Measurements from ENCODE around the gene MRNIP. TPM values are rescaled to one million over a fixed set of nuclear protein-coding genes. Genes with fewer than 3 reads are reported as not detected.

The MRNIP gene
- total RNA-seq, 2 experiments from 2014 or later: 20.2 to 21.4 TPM

DNA sequence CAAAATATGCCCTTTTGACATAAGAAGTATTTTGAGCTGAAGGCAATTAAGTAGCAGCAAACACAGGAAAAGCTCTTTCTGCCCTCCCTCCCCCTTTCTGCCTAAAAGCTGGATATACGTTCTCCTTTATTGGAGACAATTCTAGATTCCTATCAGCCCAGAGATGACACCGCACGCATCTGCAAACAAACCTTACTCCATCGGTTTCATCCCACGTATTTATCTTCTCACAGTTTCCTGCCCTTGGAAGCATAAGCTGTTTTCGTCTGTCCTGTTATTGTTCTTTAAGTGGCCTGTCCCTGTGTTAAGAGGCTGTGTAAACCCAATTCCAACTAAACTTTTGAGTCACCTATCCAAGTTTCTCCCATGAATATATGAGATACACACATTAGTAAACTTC, 37.2 kb upstream of the MRNIP start:
- Mint-ChIP-seq H3K36me3 (peaks cover 19% of the 10 kb centered on the region), H3K4me1 (no peaks in the 10 kb centered on the region), H3K4me3 (no peak overlapping the region), H3K27ac (no peak overlapping the region), H3K27me3 (no peaks in the 10 kb centered on the region), H3K9me3 (ENCODE audit: low read depth) (no peaks in the 10 kb centered on the region)
- CTCF ChIA-PET: interaction anchor here (0.7 kb wide), 1 partner anchor 100 kb away, joined by 3 read pairs; no protein-coding TSS in a partner anchor
- no peak for DNase-seq
- no peak for ATAC-seq

DNA sequence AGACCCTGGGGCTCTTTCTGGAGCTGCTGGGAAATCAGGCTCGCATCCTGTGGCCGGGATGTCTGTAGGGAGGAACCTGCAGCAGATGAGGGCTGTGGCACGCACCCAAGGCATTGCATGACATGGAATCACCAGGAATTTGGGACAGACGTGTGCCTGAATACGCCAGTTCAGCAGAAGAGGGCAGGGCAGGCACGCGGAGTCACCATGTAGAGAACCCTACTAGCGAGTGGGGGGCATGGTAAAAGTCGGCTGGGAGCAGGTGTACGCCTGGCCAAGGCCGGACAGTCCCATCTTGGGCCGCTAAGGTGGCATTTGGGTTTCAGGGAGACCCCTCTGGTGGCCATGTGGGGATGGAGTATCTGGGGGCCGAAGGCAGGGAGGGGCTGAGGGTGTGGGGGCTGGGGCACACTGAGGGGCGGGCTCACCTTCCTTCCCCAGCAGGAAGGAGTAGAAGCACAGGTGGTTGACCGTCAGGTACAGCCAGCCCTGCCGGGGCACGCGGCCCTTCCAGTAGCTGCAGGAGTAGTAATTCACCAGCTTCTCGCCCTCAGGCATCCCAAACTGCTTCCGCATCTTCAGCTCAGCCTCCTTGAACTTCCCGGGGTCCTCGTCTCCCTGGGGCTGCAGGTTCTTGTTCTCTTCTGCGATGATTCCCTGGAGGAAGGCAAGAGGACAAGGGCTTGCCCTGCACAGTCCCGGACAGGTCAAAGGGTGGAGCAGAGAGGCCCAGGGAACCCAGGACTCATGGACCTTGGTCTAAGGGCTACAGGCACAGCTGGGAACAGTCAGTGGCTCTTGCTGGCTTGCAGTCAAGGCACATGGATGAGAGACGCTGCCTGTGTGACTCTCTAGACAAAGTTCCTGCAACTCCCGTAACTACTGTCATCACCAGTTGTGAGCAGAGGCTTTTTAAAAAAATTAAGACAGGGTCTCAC, 35.6 kb upstream of the MRNIP start:
- CTCF ChIA-PET: no interaction called here
- Mint-ChIP-seq H3K9me3 (ENCODE audit: low read depth) (no peaks in the 10 kb centered on the region), H3K4me3 (no peak overlapping the region)

DNA sequence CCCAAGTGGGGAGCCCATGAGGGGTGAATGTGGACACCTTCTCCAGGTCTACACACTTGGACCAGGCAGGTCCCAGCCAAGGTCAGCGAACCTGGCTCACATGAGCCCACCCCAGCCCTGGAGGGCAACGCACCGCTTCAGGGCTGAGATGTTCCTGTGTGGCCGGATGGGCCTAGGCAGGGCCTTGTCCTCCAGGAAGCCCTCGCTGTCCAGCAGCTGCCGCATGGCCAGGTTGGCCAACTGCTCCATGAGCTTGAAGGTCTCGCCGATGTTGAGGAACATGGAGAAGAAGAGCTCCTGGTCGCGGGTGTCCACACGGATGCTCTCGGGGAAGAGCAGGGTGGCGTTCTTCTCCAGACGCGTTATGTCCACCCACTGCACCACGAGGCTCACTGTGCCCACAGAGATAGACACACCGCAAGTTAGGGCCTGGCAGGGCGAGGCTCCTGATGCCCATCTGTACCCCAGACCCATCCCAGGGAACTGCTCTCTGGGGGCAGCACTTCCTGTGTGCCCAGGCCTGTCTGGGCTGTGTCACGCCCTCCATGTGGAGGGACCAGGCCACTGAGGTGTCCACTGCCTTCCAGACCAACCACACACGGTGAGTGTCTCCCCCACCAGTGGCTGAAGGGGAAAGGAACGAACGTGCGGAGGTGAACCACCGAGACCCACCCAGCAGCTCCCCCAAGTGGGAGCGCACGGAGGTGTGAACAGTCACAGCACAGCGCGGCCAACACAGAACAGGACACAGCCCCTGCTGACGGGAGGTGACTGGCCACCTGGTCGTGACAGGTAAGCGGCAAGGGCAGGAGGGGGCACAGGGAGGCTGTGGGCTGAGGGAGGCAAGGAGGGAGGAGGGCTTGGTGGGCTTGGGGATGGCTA, 34.7 kb upstream of the MRNIP start:
- H3K9me3 Mint-ChIP-seq (ENCODE audit: low read depth): no peaks in the 10 kb centered on the region
- no peaks in the 10 kb centered on the region for H3K4me1 Mint-ChIP-seq
- peaks cover 20% of the 10 kb centered on the region for H3K36me3 Mint-ChIP-seq
- H3K4me3 Mint-ChIP-seq: no peak overlapping the region
- DNase-seq: no peak
- CTCF ChIA-PET: no interaction called here
- H3K27me3 Mint-ChIP-seq: no peaks in the 10 kb centered on the region
- ATAC-seq: no peak
- no peak overlapping the region for H3K27ac Mint-ChIP-seq

More for the DNA sequence above, 35.6 kb upstream of the MRNIP start:
- no peaks in the 10 kb centered on the region for H3K27me3 Mint-ChIP-seq
- H3K36me3 Mint-ChIP-seq: peaks cover 19% of the 10 kb centered on the region
- ATAC-seq: no peak
- H3K4me1 Mint-ChIP-seq: no peaks in the 10 kb centered on the region
- H3K27ac Mint-ChIP-seq: no peak overlapping the region
- no peak for DNase-seq

DNA sequence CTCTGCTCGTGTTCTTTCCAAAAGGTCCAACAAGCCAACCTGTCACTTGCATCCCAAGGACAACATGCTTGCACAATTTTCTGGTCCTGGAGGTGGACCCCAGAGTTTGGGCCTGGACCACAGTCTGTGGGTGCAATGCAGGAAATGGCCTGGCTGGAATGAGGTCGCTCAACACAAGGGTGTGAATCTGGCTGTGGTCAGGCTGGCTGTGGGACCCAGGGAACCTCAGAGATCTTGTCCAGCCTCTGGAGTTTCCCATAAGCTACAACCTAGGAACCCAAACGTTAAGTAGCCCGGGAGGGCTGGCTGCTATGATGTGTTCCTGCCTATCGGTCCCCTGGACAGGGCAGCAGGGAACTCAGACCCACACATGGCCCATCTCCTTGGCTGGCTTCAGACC, 33.6 kb upstream of the MRNIP start:
- DNase-seq: no peak
- Mint-ChIP-seq H3K27ac (no peak overlapping the region), H3K36me3 (peaks cover 24% of the 10 kb centered on the region), H3K9me3 (ENCODE audit: low read depth) (no peaks in the 10 kb centered on the region), H3K4me1 (no peaks in the 10 kb centered on the region), H3K4me3 (no peak overlapping the region), H3K27me3 (no peaks in the 10 kb centered on the region)
- ATAC-seq: no peak
- CTCF ChIA-PET: no interaction called here

DNA sequence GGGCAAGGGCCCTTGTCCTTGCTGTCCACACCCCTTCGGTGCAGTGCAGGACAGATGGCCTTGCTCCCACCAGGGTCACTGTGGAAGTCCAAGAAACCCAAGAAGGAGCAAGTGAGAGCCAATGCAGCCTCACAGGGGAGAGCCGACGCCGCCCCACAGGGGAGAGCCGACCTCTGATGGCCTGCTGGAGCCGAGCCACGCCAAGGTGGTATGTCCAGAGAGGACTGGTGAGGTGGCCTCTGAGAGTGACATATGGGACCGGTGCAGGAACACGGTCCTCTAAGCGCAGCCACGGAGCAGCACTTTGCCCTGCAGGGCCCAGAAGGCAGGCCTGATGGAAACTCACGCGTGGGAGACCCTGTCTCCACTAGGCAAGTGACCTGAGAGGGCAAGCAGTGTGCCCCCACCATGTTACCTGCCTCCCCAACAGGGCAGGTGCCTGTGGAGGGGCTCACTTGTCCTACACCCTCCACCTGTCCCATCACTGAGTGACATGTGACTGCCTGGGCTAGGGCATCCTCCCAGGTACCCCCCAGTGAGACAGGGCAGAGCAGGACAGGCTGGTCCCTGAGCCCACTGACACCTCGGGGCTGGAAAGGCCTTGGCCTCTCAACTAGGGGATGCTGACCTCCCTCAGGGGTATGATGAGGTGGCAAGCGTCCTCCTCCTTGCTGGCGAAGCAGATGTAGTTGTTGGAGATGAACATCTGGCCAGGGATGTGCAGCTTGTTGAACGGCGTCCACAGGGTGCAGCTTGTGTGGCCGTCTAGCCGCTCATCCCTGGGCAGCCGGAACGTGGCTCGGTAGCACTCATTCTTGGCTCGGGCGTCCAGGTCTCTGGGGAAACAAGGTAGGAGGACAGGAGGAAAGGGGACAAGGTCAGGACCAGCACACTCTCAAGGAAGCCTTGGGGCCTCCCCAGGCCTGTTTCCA, 32.4 kb upstream of the MRNIP start:
- no peaks in the 10 kb centered on the region for H3K27me3 Mint-ChIP-seq
- H3K36me3 Mint-ChIP-seq: peaks cover 34% of the 10 kb centered on the region
- no peak overlapping the region for H3K27ac Mint-ChIP-seq
- DNase-seq (no peak), ATAC-seq (no peak)
- CTCF ChIA-PET: no interaction called here
- H3K4me1 Mint-ChIP-seq: no peaks in the 10 kb centered on the region
- H3K4me3 Mint-ChIP-seq: no peak overlapping the region
- no peaks in the 10 kb centered on the region for H3K9me3 Mint-ChIP-seq (ENCODE audit: low read depth)

DNA sequence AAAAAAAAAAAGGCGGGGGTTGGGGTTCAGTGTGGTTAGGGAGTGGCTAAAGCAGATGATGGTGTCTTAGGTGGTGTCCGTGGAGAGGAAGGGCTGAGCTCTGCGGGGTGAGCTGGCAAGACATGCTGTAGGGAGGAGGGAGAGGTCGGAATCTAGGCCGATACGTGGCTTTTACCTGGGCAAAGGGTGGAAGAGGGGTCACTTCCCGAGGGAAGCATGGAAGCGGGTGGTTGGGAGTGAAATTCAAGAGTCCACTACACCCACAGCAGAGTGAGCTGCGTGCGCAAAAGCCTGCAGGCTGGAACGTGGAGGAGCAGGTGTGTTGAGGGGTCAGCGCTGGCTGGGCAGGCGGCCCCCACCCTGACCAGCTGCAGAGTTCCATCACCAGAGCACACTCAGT, 31.3 kb upstream of the MRNIP start:
- DNase-seq (no peak), ATAC-seq (no peak)
- CTCF ChIA-PET: no interaction called here
- Mint-ChIP-seq H3K4me1 (no peaks in the 10 kb centered on the region), H3K27ac (no peak overlapping the region), H3K27me3 (no peaks in the 10 kb centered on the region), H3K9me3 (ENCODE audit: low read depth) (no peaks in the 10 kb centered on the region), H3K4me3 (no peak overlapping the region), H3K36me3 (peaks cover 45% of the 10 kb centered on the region)

DNA sequence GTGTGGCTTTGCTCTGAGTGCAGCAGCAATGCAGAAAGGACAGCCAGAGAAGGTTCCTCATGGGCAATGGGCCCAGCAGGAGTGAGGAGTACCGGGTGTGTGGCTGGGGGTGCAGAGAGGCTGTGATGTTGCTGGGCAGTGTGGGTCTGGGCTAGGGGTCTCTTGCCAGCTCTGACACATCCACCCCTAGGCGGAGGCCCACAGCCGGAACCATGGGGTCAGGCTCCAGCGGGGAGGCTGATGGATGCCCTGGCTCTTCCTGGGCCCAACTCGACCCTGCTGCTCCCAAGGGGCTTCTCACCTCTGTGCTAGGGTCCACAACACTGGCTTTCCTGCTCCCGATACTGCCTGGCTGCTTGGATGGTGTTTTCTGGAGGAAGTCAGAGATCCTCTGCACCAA, 29.2 kb upstream of the MRNIP start:
- no peaks in the 10 kb centered on the region for H3K4me1 Mint-ChIP-seq
- CTCF ChIA-PET: no interaction called here
- no peak overlapping the region for H3K4me3 Mint-ChIP-seq
- ATAC-seq (no peak), DNase-seq (no peak)
- H3K27ac Mint-ChIP-seq: no peak overlapping the region
- peaks cover 2% of the 10 kb centered on the region for H3K9me3 Mint-ChIP-seq (ENCODE audit: low read depth)
- H3K27me3 Mint-ChIP-seq: no peaks in the 10 kb centered on the region
- H3K36me3 Mint-ChIP-seq: peaks cover 62% of the 10 kb centered on the region

DNA sequence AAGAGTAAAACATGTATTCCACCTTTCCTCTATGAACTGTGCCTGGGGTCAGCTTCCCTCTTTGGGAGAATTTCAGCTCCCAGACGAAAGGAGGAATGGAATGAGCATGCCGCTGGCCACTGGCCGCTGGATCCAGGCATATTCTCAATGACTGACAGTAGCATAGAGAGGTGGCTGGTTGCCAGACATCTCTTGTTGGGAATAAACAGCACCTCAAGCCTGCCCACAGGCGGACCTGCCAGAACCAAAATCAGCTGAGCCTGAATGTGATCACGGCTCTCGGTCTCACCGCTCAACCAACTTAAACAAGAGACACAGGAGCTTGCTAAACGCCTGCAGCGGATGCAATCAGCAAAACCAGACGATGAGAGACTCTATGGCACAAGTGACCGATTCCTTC, 28.5 kb upstream of the MRNIP start:
- peaks cover 69% of the 10 kb centered on the region for H3K36me3 Mint-ChIP-seq
- H3K27me3 Mint-ChIP-seq: no peaks in the 10 kb centered on the region
- CTCF ChIA-PET: no interaction called here
- no peak overlapping the region for H3K27ac Mint-ChIP-seq
- no peak overlapping the region for H3K4me3 Mint-ChIP-seq
- H3K9me3 Mint-ChIP-seq (ENCODE audit: low read depth): peaks cover 4% of the 10 kb centered on the region
- ATAC-seq (no peak), DNase-seq (no peak)
- H3K4me1 Mint-ChIP-seq: no peaks in the 10 kb centered on the region

DNA sequence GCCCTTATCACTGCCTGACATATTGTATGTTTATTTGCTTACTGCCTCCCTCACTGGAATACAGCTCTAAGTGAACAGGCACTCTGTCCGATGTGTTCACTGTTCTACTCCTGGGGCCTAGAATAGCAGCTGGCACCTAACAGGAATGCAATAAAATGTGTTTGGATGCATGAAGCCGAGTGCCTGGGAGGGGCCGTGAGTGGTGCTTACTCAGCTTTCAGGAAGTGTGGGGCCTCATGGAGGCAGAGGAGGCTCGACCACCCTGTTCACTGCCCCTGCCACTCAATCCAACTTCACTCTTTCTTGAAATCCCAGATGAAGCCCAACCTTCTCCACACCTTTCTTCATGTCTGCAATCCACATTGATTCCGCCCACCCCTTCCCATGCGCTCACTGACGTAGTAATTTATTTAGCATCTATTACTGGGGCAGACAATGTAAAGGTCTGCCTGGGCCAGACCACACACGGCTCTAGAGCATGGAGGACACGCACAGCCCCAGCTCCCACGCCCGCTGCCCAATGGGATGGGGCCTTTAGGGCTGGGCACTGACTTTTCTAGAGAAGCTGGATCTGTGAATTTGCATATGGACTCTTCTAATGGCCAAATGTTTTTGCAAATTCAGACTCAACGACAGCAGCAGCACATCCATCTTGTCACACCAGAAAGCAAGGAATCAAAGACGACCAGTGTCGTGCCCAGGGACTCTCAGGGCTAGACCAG, 27.7 kb upstream of the MRNIP start:
- no peak overlapping the region for H3K4me3 Mint-ChIP-seq
- ATAC-seq (no peak), DNase-seq (no peak)
- H3K27me3 Mint-ChIP-seq: no peaks in the 10 kb centered on the region
- H3K4me1 Mint-ChIP-seq: no peaks in the 10 kb centered on the region
- peaks cover 5% of the 10 kb centered on the region for H3K9me3 Mint-ChIP-seq (ENCODE audit: low read depth)
- peaks cover 71% of the 10 kb centered on the region for H3K36me3 Mint-ChIP-seq
- H3K27ac Mint-ChIP-seq: no peak overlapping the region
- CTCF ChIA-PET: no interaction called here

DNA sequence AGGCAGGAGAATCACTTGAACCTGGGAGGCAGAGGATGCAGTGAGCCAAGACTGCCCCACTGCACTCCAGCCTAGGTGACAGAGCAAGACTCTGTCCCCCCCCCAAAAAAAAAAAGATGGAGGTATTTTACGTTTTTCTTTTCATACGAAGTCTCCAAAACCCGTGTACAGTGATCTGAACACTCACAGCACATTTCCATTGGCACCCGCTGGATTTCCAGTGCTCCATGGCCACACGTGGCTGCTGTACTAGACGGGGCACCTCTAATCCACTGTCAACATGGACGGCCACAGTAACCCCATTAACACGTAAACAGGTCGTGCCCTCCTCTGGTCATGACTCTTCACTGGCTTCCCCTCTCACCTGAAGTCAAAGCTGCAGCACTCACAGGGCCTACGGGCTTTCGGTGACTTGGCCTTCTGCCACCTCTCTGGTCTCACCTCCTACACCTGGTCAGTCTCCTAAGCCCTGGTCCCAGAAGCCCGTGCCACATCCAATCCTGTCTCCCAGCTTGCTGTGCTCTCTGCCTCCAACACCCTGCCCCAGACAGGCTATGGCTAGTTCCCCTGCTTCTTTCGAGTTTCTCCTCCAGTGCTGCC, 27.0 kb upstream of the MRNIP start:
- ATAC-seq (no peak), DNase-seq (no peak)
- Mint-ChIP-seq H3K27me3 (no peaks in the 10 kb centered on the region), H3K4me1 (no peaks in the 10 kb centered on the region), H3K36me3 (peaks cover 74% of the 10 kb centered on the region), H3K27ac (no peak overlapping the region), H3K9me3 (ENCODE audit: low read depth) (peaks cover 5% of the 10 kb centered on the region), H3K4me3 (no peak overlapping the region)
- CTCF ChIA-PET: no interaction called here

DNA sequence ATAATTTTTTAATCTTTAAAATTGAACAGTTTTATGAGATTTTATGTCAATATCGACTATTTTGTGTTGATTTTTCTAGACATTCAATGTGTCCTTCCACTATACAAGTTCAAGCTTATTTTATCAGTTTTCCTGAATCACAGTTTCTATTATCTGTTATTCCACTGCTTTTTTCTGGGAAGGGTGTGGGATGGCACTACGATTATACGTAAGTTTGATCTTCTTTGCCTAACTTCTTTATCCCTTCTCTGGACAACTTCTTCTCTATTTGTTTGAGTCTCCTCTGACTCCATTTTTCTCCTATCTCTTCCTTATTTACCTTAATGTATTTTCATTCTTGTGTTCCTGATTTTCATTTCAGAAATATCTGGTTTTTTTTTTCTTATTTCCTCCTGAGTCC, 24.5 kb upstream of the MRNIP start:
- H3K27ac Mint-ChIP-seq: no peak overlapping the region
- CTCF ChIA-PET: interaction anchor here (1.8 kb wide), 1 partner anchor 30 kb away, joined by 3 read pairs; no protein-coding TSS in a partner anchor

DNA sequence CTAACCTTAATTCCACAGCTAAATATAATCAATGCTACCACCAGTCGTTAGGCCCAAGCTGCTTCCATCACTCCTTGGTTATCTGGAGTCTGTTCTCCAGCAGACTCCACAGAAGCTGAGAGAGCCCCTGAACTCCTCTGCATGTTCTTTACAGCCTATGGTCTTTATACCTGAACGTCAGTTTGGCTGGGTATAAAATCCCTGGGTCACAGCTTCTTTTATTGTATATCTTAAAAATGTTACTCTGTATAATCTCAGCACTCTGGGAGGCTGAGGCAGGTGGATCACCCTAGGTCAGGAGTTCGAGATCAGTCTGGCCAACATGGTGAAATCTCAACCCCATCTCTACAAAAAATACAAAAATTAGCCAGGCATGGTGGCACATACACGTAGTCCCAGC, 23.7 kb upstream of the MRNIP start:
- peaks cover 58% of the 10 kb centered on the region for H3K36me3 Mint-ChIP-seq
- H3K27ac Mint-ChIP-seq: no peak overlapping the region
- H3K9me3 Mint-ChIP-seq (ENCODE audit: low read depth): peaks cover 5% of the 10 kb centered on the region
- no peak for DNase-seq
- no peaks in the 10 kb centered on the region for H3K4me1 Mint-ChIP-seq
- CTCF ChIA-PET: interaction anchor here (1.8 kb wide), 1 partner anchor 29 kb away, joined by 3 read pairs; no protein-coding TSS in a partner anchor
- H3K27me3 Mint-ChIP-seq: no peaks in the 10 kb centered on the region
- H3K4me3 Mint-ChIP-seq: no peak overlapping the region
- no peak for ATAC-seq

More for the DNA sequence above, 24.5 kb upstream of the MRNIP start:
- peaks cover 5% of the 10 kb centered on the region for H3K9me3 Mint-ChIP-seq (ENCODE audit: low read depth)
- no peak overlapping the region for H3K4me3 Mint-ChIP-seq
- no peaks in the 10 kb centered on the region for H3K4me1 Mint-ChIP-seq
- peaks cover 60% of the 10 kb centered on the region for H3K36me3 Mint-ChIP-seq
- no peaks in the 10 kb centered on the region for H3K27me3 Mint-ChIP-seq
- no peak for ATAC-seq
- no peak for DNase-seq

Measured in activated CD8-positive, alpha-beta memory T cell treated with anti-CD3 and anti-CD28 coated beads, Interleukin-2, amount 10 ng/mL, durations not matched to agents 7 days and 5 days (primary cell).